GM21390 (cell line): ENCODE data around the gene DNAJB4.
"Not testable (repeated sequence)": the region's sequence is repeated elsewhere in the genome, so short reads cannot be mapped to it uniquely, and the experiment has no call there.

Experiments used
- ATAC-seq: cut with Tn5 transposase; IDR thresholded peaks from one replicate; pipeline ENCODE4 v1.9.1; 2021; ENCODE audit not compliant: unreplicated experiment

DNAJB4 gene

DNA sequence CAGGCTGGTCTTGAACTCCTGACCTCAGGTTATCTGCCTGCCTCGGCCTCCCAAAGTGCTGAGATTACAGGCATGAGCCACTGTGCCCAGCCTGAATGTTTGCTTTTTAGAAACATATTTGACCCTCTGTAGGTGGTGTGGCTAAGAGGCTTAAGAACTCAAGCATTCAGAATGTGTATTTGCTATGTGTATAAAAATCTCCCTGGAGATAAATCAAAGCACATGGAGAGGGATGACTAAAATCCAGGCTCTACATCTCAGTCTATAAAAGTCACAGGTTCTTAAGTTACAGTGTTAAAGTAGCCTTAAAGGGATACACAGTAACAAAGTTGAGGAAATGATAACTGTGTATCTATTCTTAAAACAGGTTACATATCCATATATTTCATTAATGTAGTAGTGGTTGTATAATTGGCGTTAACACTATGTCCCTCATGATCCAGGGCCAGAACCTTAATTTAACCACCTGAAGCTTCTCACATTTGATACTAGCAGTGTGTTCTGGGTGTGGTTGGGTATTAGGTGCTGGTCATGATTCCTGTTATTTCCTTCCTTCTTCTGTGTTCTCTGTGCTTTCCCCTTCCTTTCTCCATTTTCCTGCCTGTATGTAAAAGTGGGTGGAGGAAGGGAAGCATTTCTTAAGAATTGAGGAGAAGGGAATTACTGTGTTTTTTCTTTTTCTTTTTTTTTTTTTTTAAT, 57.2 kb downstream of the DNAJB4 start:
- no peak for ATAC-seq

DNA sequence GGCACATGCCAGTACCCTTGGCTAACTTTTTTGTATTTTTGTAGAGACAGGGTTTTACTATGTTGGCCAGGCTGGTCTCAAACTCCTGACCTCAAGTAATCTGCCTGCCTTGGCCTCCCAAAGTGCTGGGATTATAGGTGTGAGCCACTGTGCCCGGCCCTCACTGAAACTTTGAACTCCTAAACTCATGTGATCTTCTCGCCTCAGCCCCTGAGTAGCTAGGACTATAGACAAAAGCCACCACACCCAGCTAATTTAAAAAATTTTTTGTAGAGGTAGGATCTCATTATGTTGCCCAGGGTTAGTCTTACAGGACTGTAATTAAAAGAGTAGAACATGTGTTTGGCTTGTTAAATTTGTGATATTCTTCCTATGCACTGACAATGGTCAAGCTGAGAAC, 60.1 kb downstream of the DNAJB4 start:
- ATAC-seq = not testable (repeated sequence)
